Osteocyte (in vitro differentiated cells): Measurements from ENCODE around the gene AMIGO3. TPM values are rescaled to one million over a fixed set of nuclear protein-coding genes. Genes with fewer than 3 reads are reported as not detected.

ENCODE experiments used
- DNase-seq: peaks from one replicate; pipeline ENCODE4 v3.0.0; 2021; ENCODE audit warnings: mixed read lengths; ENCODE audit not compliant: unreplicated experiment; ENCODE audit errors: extremely low spot score
- H3K27ac Mint-ChIP-seq: one replicate; pipeline ENCODE4 v1.8.0; 2021; ENCODE audit warnings: mild to moderate bottlenecking, mixed read lengths; ENCODE audit not compliant: unreplicated experiment
- H3K27me3 Mint-ChIP-seq: one replicate; pipeline ENCODE4 v1.8.0; 2021; ENCODE audit warnings: mixed read lengths; ENCODE audit not compliant: unreplicated experiment
- H3K36me3 Mint-ChIP-seq: one replicate; pipeline ENCODE4 v1.8.0; 2021; ENCODE audit warnings: mixed read lengths; ENCODE audit not compliant: unreplicated experiment
- H3K4me1 Mint-ChIP-seq: one replicate; pipeline ENCODE4 v1.8.0; 2021; ENCODE audit warnings: mixed read lengths; ENCODE audit not compliant: unreplicated experiment
- H3K4me3 Mint-ChIP-seq: one replicate; pipeline ENCODE4 v1.8.0; 2021; ENCODE audit warnings: mild to moderate bottlenecking, moderate library complexity, mixed read lengths; ENCODE audit not compliant: unreplicated experiment
- H3K9me3 Mint-ChIP-seq: one replicate; pipeline ENCODE4 v1.8.0; 2021; ENCODE audit warnings: mixed read lengths; ENCODE audit not compliant: unreplicated experiment
- total RNA-seq: library from RNA; stranded (reverse); gene quantifications from 2 replicates; pipeline ENCODE4 v1.2.1, GENCODE V29; 2021
- TF ChIP-seq, protein P1 (sequence below): fragments of 200-600 bp; sonication (generic); IDR thresholded peaks from 2 replicates; pipeline ENCODE4 v1.5.0; 2021; ENCODE audit warnings: antibody characterized with exemption, mild to moderate bottlenecking, moderate library complexity

The AMIGO3 gene
- total RNA-seq, 1 donor from 2014 or later = not detected

- TF ChIP-seq, protein P1, sequence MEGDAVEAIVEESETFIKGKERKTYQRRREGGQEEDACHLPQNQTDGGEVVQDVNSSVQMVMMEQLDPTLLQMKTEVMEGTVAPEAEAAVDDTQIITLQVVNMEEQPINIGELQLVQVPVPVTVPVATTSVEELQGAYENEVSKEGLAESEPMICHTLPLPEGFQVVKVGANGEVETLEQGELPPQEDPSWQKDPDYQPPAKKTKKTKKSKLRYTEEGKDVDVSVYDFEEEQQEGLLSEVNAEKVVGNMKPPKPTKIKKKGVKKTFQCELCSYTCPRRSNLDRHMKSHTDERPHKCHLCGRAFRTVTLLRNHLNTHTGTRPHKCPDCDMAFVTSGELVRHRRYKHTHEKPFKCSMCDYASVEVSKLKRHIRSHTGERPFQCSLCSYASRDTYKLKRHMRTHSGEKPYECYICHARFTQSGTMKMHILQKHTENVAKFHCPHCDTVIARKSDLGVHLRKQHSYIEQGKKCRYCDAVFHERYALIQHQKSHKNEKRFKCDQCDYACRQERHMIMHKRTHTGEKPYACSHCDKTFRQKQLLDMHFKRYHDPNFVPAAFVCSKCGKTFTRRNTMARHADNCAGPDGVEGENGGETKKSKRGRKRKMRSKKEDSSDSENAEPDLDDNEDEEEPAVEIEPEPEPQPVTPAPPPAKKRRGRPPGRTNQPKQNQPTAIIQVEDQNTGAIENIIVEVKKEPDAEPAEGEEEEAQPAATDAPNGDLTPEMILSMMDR = no peak
- Mint-ChIP-seq H3K4me1 (peaks cover 4% of the 10 kb centered on the region), H3K4me3 (no peak overlapping the region), H3K27ac (no peak overlapping the region), H3K9me3 (no peaks in the 10 kb centered on the region), H3K36me3 (peaks cover 27% of the 10 kb centered on the region), H3K27me3 (no peaks in the 10 kb centered on the region)
- DNase-seq = no peak
Measured at GRCh38 chr3:49683162-49683561, 36.3 kb downstream of the AMIGO3 start.

DNA sequence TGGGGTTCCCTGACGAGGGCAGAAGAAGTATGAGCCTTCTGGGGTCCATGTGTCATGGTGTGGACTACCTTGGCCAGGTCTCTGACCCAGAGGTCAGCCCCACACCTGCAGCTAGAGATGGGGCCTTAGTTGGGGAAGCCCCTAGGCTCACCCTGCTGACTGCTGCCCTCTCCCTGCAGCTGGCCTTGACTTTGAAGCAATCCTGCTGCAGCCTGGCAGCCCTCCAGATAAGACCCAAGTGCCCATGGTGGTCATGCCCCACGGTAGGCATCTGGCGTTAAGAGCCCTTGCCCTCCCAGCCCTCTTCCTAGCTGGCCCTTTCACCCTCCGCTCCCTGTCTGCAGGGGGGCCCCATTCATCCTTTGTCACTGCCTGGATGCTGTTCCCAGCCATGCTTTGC, 37.9 kb downstream of the AMIGO3 start:
- Mint-ChIP-seq H3K4me1 (peaks cover 4% of the 10 kb centered on the region), H3K4me3 (no peak overlapping the region), H3K9me3 (no peaks in the 10 kb centered on the region), H3K27me3 (no peaks in the 10 kb centered on the region), H3K36me3 (peaks cover 29% of the 10 kb centered on the region), H3K27ac (no peak overlapping the region)
- TF ChIP-seq, protein P1 = no peak
- DNase-seq = no peak

- no peaks in the 10 kb centered on the region for H3K27me3 Mint-ChIP-seq
- H3K4me1 Mint-ChIP-seq = peaks cover 3% of the 10 kb centered on the region
- no peak overlapping the region for H3K4me3 Mint-ChIP-seq
- no peak for DNase-seq
- H3K27ac Mint-ChIP-seq = no peak overlapping the region
- H3K36me3 Mint-ChIP-seq = peaks cover 29% of the 10 kb centered on the region
- H3K9me3 Mint-ChIP-seq = no peaks in the 10 kb centered on the region
- TF ChIP-seq, protein P1 = no peak
Measured at GRCh38 chr3:49681232-49681522, 38.3 kb downstream of the AMIGO3 start.

- Mint-ChIP-seq H3K4me3 (no peak overlapping the region), H3K27ac (no peak overlapping the region), H3K36me3 (peaks cover 29% of the 10 kb centered on the region), H3K4me1 (peaks cover 3% of the 10 kb centered on the region), H3K27me3 (no peaks in the 10 kb centered on the region), H3K9me3 (no peaks in the 10 kb centered on the region)
- TF ChIP-seq, protein P1 = no peak
- no peak for DNase-seq
Measured at GRCh38 chr3:49680493-49681231, 38.8 kb downstream of the AMIGO3 start.

- no peak overlapping the region for H3K27ac Mint-ChIP-seq
- peaks cover 14% of the 10 kb centered on the region for H3K36me3 Mint-ChIP-seq
- H3K27me3 Mint-ChIP-seq = no peaks in the 10 kb centered on the region
- DNase-seq = no peak
- H3K9me3 Mint-ChIP-seq = no peaks in the 10 kb centered on the region
- H3K4me1 Mint-ChIP-seq = peaks cover 17% of the 10 kb centered on the region
- no peak overlapping the region for H3K4me3 Mint-ChIP-seq
- TF ChIP-seq, protein P1 = no peak
Measured at GRCh38 chr3:49675912-49676311, 43.6 kb downstream of the AMIGO3 start.
